ENCODE results near the gene GALNT12. TPM values are rescaled to one million over a fixed set of nuclear protein-coding genes. Genes with fewer than 3 reads are reported as not detected.

The GALNT12 gene
- total and polyA plus RNA-seq, 8 donors: 4.2 to 12.2 (median 9.6) TPM

GRCh38 chr9:98775831-98776441 is 31.5 kb upstream of the GALNT12 start:
- Histone ChIP-seq H3K27me3 (no peaks in the 10 kb centered on the region), H3K9me3 (no peaks in the 10 kb centered on the region), H3K4me3 (no peak overlapping the region), H3K4me1 (no peaks in the 10 kb centered on the region), H3K27ac (no peak overlapping the region), H3K36me3 (peaks cover 0 to 30% (median 6%) of the 10 kb centered on the region in 3 donors)
- ATAC-seq: peak in 3 of 4 donors; percentile 50 to 70 (median 50)
- DNase-seq: no peak
- WGBS, 2 donors: 64 to 66% methylated on average over 8 of the region's 8 CpGs
- intact Hi-C loops (cut with DNase I): loop anchor here in 1 of 3 donors (5.0 kb wide), 1 partner anchor 464 kb away; no protein-coding TSS in a partner anchor
- peak; percentile 11 to 47 (median 33) for TF ChIP-seq CTCF (IDR thresholded peaks at IDR 0.05)
- FAIRE-seq: no peak

- H3K27ac ChIP-seq: no peak overlapping the region
- H3K27me3 ChIP-seq: no peaks in the 10 kb centered on the region
- peaks cover 0 to 18% (median 3%) of the 10 kb centered on the region in 3 donors for H3K36me3 ChIP-seq
- intact Hi-C loops (cut with DNase I): loop anchor here in 1 of 3 donors (5.0 kb wide), 1 partner anchor 465 kb away; no protein-coding TSS in a partner anchor
- no peak for FAIRE-seq
- WGBS, 2 donors: 91 to 93% methylated on average over 4 of the region's 4 CpGs
- no peaks in the 10 kb centered on the region for H3K9me3 ChIP-seq
- no peak for TF ChIP-seq CTCF (IDR thresholded peaks at IDR 0.05)
- DNase-seq: no peak
- no peak for ATAC-seq
- no peaks in the 10 kb centered on the region for H3K4me1 ChIP-seq
- no peak overlapping the region for H3K4me3 ChIP-seq
These were observed 29.9 kb upstream of the GALNT12 start for GRCh38 chr9:98777618-98778017.

GRCh38 chr9:98778251-98778650 is 29.2 kb upstream of the GALNT12 start:
- Histone ChIP-seq H3K4me3 (no peak overlapping the region), H3K27ac (no peak overlapping the region), H3K9me3 (no peaks in the 10 kb centered on the region), H3K36me3 (peaks cover 0 to 12% (median 2%) of the 10 kb centered on the region in 3 donors), H3K4me1 (no peaks in the 10 kb centered on the region), H3K27me3 (no peaks in the 10 kb centered on the region)
- ATAC-seq (no peak), FAIRE-seq (no peak), DNase-seq (no peak)
- TF ChIP-seq CTCF (IDR thresholded peaks at IDR 0.05): no peak
- WGBS, 2 donors: 92 to 94% methylated on average over 8 of the region's 8 CpGs
- intact Hi-C loops (cut with DNase I): loop anchor here in 1 of 3 donors (5.0 kb wide), 1 partner anchor 466 kb away; no protein-coding TSS in a partner anchor

- no peaks in the 10 kb centered on the region for H3K9me3 ChIP-seq
- H3K27ac ChIP-seq: no peak overlapping the region
These were observed 28.5 kb upstream of the GALNT12 start for GRCh38 chr9:98778711-98779530.

More at GRCh38 chr9:98778711-98779530, 28.5 kb upstream of the GALNT12 start:
- intact Hi-C loops (cut with DNase I): loop anchor here in 1 of 3 donors (5.0 kb wide), 1 partner anchor 467 kb away; no protein-coding TSS in a partner anchor
- no peak for FAIRE-seq
- Histone ChIP-seq H3K36me3 (peaks cover 0 to 5% (median 0%) of the 10 kb centered on the region in 3 donors), H3K27me3 (no peaks in the 10 kb centered on the region), H3K4me3 (no peak overlapping the region), H3K4me1 (no peaks in the 10 kb centered on the region)
- no peak for DNase-seq
- WGBS, 2 donors: 76 to 77% methylated on average over 8 of the region's 8 CpGs
- no peak for TF ChIP-seq CTCF (IDR thresholded peaks at IDR 0.05)
- ATAC-seq: peak in 2 of 4 donors; percentile 14 to 25

Data from pancreas (tissue), 10 donors.